HG02798 (cell line): ENCODE measurements around the gene LRBA.
A peak's percentile ranks its signal among the peaks of the same experiment; 100 is the strongest.
"Not testable (repeated sequence)": the region's sequence is repeated elsewhere in the genome, so short reads cannot be mapped to it uniquely, and the experiment has no call there.

ENCODE experiments used
- ATAC-seq: cut with Tn5 transposase; IDR thresholded peaks from one replicate; pipeline ENCODE4 v1.9.1; 2021; ENCODE audit warnings: mild to moderate bottlenecking; ENCODE audit not compliant: unreplicated experiment, poor library complexity

The LRBA gene

GRCh38 chr4:151025759-151026158 lies 10.7 kb upstream of the LRBA start:
- ATAC-seq, result no peak

- no peak for ATAC-seq
Observed at GRCh38 chr4:151022586-151022985, 7.5 kb upstream of the LRBA start.

- ATAC-seq, result no peak
Observed at GRCh38 chr4:151021637-151022334, 6.7 kb upstream of the LRBA start.

GRCh38 chr4:151015459-151016347 lies 619 bp upstream of the LRBA start:
- ATAC-seq, result peak; percentile 82

- no peak for ATAC-seq
Observed at GRCh38 chr4:151013944-151014343, 1.1 kb downstream of the LRBA start.

- ATAC-seq, result no peak
Observed at GRCh38 chr4:151013491-151013890, 1.6 kb downstream of the LRBA start.

GRCh38 chr4:151012820-151013219 lies 2.3 kb downstream of the LRBA start:
- no peak for ATAC-seq

GRCh38 chr4:151012376-151012775 lies 2.7 kb downstream of the LRBA start:
- ATAC-seq, result no peak

GRCh38 chr4:151004222-151004621 lies 10.9 kb downstream of the LRBA start:
- ATAC-seq, result no peak

GRCh38 chr4:151000747-151001429 lies 14.2 kb downstream of the LRBA start:
- no peak for ATAC-seq

- ATAC-seq, result no peak
Observed at GRCh38 chr4:150999086-150999485, 16.0 kb downstream of the LRBA start.

- ATAC-seq, result no peak
Observed at GRCh38 chr4:150997141-150997540, 17.9 kb downstream of the LRBA start.

- ATAC-seq, result no peak
Observed at GRCh38 chr4:150994721-150995120, 20.4 kb downstream of the LRBA start.

- not testable (repeated sequence) for ATAC-seq
Observed at GRCh38 chr4:150993577-150993976, 21.5 kb downstream of the LRBA start.

- no peak for ATAC-seq
Observed at GRCh38 chr4:150990993-150991392, 24.1 kb downstream of the LRBA start.

GRCh38 chr4:150990250-150990649 lies 24.8 kb downstream of the LRBA start:
- ATAC-seq, result no peak

GRCh38 chr4:150988238-150988637 lies 26.8 kb downstream of the LRBA start:
- ATAC-seq, result no peak

- ATAC-seq, result no peak
Observed at GRCh38 chr4:150987204-150987603, 27.9 kb downstream of the LRBA start.

- ATAC-seq, result peak; percentile 78
Observed at GRCh38 chr4:150986085-150986484, 29.0 kb downstream of the LRBA start.

GRCh38 chr4:150983851-150984250 lies 31.2 kb downstream of the LRBA start:
- no peak for ATAC-seq
